ENCODE results near the gene NEB. TPM values are rescaled to one million over a fixed set of nuclear protein-coding genes. Genes with fewer than 3 reads are reported as not detected.

The NEB gene
- polyA plus RNA-seq, 1 donor from 2014 or later = 0.38 TPM

DNA sequence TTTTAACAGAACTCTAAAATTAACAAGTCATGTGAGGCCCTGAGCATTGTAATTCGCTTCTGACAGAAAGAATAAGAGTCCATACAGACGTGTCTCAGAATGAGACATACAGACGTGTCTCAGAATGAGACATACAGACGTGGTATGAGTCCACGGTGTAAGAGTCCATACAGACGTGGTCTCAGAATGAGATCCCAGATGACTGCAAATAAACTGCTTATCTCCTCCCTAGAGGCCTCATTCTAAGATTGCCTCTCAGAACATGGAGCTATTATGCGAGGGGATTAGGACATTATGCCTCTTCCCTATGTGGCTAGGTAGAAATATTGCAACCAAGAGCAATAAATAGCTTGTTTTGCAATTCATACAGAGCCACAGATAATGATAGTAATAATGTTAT, 63.9 kb downstream of the NEB start:
- no peaks in the 10 kb centered on the region for H3K36me3 ChIP-seq (ENCODE audit: insufficient read depth, low read length)
- H3K9ac ChIP-seq (ENCODE audit: low read length) = no peak overlapping the region
- no peaks in the 10 kb centered on the region for H4K20me1 ChIP-seq (ENCODE audit: insufficient read depth)
- no peak overlapping the region for H3K4me3 ChIP-seq (ENCODE audit: low read length)
- no peaks in the 10 kb centered on the region for H3K79me2 ChIP-seq (replicated peaks; ENCODE audit: insufficient read depth, low read length)
- H3K4me2 ChIP-seq (ENCODE audit: low read length) = no peak overlapping the region
- no peak overlapping the region for H2AFZ ChIP-seq (ENCODE audit: low read depth, low read length)
- H3K9me2 ChIP-seq (ENCODE audit: insufficient read depth, low read length) = no peaks in the 10 kb centered on the region
- no peaks in the 10 kb centered on the region for H3F3A ChIP-seq (ENCODE audit: insufficient read depth, low read length, poor library complexity, severe bottlenecking)
- no peak for TF ChIP-seq TAF1 (IDR thresholded peaks at IDR 0.05; ENCODE audit: low read depth)
- TF ChIP-seq SMC3 (conservative IDR thresholded peaks at IDR 0.05; ENCODE audit: poor library complexity) = no peak
- TF ChIP-seq POLR2AphosphoS5 (IDR thresholded peaks at IDR 0.05) = no peak
- TF ChIP-seq EZH2 (IDR thresholded peaks at IDR 0.05; ENCODE audit: borderline replicate concordance, insufficient read depth, low read length, poor library complexity, severe bottlenecking) = no peak
- TF ChIP-seq, protein P1, sequence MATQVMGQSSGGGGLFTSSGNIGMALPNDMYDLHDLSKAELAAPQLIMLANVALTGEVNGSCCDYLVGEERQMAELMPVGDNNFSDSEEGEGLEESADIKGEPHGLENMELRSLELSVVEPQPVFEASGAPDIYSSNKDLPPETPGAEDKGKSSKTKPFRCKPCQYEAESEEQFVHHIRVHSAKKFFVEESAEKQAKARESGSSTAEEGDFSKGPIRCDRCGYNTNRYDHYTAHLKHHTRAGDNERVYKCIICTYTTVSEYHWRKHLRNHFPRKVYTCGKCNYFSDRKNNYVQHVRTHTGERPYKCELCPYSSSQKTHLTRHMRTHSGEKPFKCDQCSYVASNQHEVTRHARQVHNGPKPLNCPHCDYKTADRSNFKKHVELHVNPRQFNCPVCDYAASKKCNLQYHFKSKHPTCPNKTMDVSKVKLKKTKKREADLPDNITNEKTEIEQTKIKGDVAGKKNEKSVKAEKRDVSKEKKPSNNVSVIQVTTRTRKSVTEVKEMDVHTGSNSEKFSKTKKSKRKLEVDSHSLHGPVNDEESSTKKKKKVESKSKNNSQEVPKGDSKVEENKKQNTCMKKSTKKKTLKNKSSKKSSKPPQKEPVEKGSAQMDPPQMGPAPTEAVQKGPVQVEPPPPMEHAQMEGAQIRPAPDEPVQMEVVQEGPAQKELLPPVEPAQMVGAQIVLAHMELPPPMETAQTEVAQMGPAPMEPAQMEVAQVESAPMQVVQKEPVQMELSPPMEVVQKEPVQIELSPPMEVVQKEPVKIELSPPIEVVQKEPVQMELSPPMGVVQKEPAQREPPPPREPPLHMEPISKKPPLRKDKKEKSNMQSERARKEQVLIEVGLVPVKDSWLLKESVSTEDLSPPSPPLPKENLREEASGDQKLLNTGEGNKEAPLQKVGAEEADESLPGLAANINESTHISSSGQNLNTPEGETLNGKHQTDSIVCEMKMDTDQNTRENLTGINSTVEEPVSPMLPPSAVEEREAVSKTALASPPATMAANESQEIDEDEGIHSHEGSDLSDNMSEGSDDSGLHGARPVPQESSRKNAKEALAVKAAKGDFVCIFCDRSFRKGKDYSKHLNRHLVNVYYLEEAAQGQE (IDR thresholded peaks at IDR 0.05; ENCODE audit: borderline replicate concordance) = no peak
- TF ChIP-seq EP300 (conservative IDR thresholded peaks at IDR 0.05; ENCODE audit: poor library complexity, severe bottlenecking) = no peak
- no peak for TF ChIP-seq RAD21 (conservative IDR thresholded peaks at IDR 0.05)
- TF ChIP-seq, protein P2, sequence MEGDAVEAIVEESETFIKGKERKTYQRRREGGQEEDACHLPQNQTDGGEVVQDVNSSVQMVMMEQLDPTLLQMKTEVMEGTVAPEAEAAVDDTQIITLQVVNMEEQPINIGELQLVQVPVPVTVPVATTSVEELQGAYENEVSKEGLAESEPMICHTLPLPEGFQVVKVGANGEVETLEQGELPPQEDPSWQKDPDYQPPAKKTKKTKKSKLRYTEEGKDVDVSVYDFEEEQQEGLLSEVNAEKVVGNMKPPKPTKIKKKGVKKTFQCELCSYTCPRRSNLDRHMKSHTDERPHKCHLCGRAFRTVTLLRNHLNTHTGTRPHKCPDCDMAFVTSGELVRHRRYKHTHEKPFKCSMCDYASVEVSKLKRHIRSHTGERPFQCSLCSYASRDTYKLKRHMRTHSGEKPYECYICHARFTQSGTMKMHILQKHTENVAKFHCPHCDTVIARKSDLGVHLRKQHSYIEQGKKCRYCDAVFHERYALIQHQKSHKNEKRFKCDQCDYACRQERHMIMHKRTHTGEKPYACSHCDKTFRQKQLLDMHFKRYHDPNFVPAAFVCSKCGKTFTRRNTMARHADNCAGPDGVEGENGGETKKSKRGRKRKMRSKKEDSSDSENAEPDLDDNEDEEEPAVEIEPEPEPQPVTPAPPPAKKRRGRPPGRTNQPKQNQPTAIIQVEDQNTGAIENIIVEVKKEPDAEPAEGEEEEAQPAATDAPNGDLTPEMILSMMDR (IDR thresholded peaks at IDR 0.05; ENCODE audit: poor library complexity, severe bottlenecking) = no peak
- TF ChIP-seq MXI1 (conservative IDR thresholded peaks at IDR 0.05; ENCODE audit: poor library complexity, severe bottlenecking) = no peak
- no peaks in the 10 kb centered on the region for H3K9me3 ChIP-seq (ENCODE audit: low read length)
- no peak overlapping the region for H3K27ac ChIP-seq (ENCODE audit: low read length)
- H3K27me3 ChIP-seq (ENCODE audit: insufficient read depth, low read depth, low read length) = no peaks in the 10 kb centered on the region

DNA sequence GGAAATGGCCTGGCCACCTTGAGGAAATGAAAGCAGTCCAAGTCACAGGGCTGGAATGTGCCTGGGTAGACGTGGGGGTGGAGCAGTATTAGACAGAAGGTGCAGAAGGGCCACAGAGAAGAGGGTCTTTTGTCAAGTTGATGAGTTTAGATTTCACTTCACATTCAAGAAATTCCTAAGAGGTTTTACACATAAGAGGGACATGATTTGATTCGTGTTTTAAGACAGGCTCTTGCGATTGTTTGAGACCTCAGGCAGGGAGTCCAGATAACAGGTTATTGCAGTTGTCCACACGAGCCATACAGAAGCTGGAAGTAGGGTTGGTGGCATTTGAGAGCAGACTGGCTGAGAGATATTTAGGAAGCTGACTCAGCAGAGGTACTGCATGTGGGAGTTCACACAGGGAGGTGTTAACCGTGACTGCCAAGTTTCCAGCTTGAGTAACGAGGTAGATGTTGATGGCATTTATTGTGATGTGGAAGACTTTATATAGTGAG, 64.6 kb downstream of the NEB start:
- no peaks in the 10 kb centered on the region for H3K9me3 ChIP-seq (ENCODE audit: low read length)
- no peak overlapping the region for H3K4me2 ChIP-seq (ENCODE audit: low read length)
- no peaks in the 10 kb centered on the region for H3K36me3 ChIP-seq (ENCODE audit: insufficient read depth, low read length)
- H4K20me1 ChIP-seq (ENCODE audit: insufficient read depth) = no peaks in the 10 kb centered on the region
- H3K79me2 ChIP-seq (replicated peaks; ENCODE audit: insufficient read depth, low read length) = no peaks in the 10 kb centered on the region
- no peaks in the 10 kb centered on the region for H3F3A ChIP-seq (ENCODE audit: insufficient read depth, low read length, poor library complexity, severe bottlenecking)
- H3K4me3 ChIP-seq (ENCODE audit: low read length) = no peak overlapping the region
- H2AFZ ChIP-seq (ENCODE audit: low read depth, low read length) = no peak overlapping the region
- no peak overlapping the region for H3K27ac ChIP-seq (ENCODE audit: low read length)
- TF ChIP-seq EP300 (conservative IDR thresholded peaks at IDR 0.05; ENCODE audit: poor library complexity, severe bottlenecking) (no peak), SMC3 (conservative IDR thresholded peaks at IDR 0.05; ENCODE audit: poor library complexity) (no peak), TAF1 (IDR thresholded peaks at IDR 0.05; ENCODE audit: low read depth) (no peak), POLR2AphosphoS5 (IDR thresholded peaks at IDR 0.05) (no peak)
- TF ChIP-seq, protein P2 (IDR thresholded peaks at IDR 0.05; ENCODE audit: poor library complexity, severe bottlenecking) = no peak
- no peak overlapping the region for H3K9ac ChIP-seq (ENCODE audit: low read length)
- H3K27me3 ChIP-seq (ENCODE audit: insufficient read depth, low read depth, low read length) = no peaks in the 10 kb centered on the region
- no peaks in the 10 kb centered on the region for H3K9me2 ChIP-seq (ENCODE audit: insufficient read depth, low read length)
